Muscle layer of duodenum (tissue), 2 donors: Measurements from ENCODE around the gene GNLY.

ENCODE experiments used
- H3K27ac ChIP-seq: one replicate; pipeline ENCODE4 v1.7.0; 2013; ENCODE audit warnings: mild to moderate bottlenecking, low read length
- H3K27me3 ChIP-seq: one replicate; pipeline ENCODE4 v1.7.0; 2013; ENCODE audit warnings: low read depth, mild to moderate bottlenecking, control low read depth, low read length
- H3K36me3 ChIP-seq, 2 donors: one replicate each; pipeline ENCODE4 v1.7.0; 2013; ENCODE audit warnings: low read length in 2 of 2, control low read depth in 1 of 2, mild to moderate bottlenecking in 1 of 2; ENCODE audit not compliant: insufficient read depth in 2 of 2, control insufficient read depth in 1 of 2
- H3K4me1 ChIP-seq, 2 donors: one replicate each; pipeline ENCODE4 v1.7.0; 2013; ENCODE audit warnings: low read length in 2 of 2, mild to moderate bottlenecking in 2 of 2, control low read depth in 1 of 2, moderate library complexity in 1 of 2; ENCODE audit not compliant: insufficient read depth in 2 of 2, control insufficient read depth in 1 of 2
- H3K4me3 ChIP-seq, 2 donors: one replicate each; pipeline ENCODE4 v1.7.0; 2013; ENCODE audit warnings: low read length in 2 of 2, low read depth in 1 of 2, mild to moderate bottlenecking in 1 of 2
- H3K9me3 ChIP-seq, 2 donors: one replicate each; pipeline ENCODE4 v1.7.0; 2013; ENCODE audit warnings: low read length in 2 of 2, control low read depth in 1 of 2, mild to moderate bottlenecking in 1 of 2; ENCODE audit not compliant: control insufficient read depth in 1 of 2
- donor health status: healthy.

GNLY gene

DNA sequence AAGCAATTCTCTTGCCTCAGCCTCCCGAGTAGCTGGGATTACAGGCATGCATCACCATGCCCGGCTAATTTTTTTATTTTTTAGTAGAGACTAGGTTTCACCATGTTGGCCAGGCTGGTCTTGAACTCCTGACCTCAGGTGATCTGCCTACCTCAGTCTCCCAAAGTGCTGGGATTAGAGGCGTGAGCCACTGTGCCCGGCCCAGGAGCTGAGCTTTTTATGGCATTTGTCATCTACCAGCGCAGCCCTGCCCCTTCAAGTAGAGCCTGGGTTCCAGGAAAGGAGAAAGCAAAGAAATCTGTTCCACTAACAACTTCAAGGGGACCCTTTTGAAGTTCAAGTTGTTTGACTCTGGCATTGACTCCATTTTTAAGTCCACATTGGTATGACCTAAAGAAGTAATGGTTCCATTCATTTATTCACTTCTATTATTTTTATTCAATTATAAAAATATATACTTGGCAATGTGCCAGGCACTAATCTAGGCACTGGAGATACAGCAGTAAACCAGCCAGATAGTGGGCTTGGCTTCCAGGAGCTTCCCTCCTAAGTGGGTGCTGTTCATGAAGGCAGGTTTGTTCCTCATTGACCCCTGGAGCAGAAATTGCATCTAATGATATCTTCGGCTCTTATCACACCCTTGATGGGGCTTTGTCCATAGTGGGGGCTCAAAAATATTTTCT, 18.2 kb upstream of the GNLY start:
- H3K9me3 ChIP-seq = no peaks in the 10 kb centered on the region
- H3K27me3 ChIP-seq = no peaks in the 10 kb centered on the region
- H3K36me3 ChIP-seq = no peaks in the 10 kb centered on the region
- H3K27ac ChIP-seq = no peak overlapping the region
- H3K4me1 ChIP-seq = peaks cover 6 to 13% of the 10 kb centered on the region in 2 donors
- no peak overlapping the region for H3K4me3 ChIP-seq

DNA sequence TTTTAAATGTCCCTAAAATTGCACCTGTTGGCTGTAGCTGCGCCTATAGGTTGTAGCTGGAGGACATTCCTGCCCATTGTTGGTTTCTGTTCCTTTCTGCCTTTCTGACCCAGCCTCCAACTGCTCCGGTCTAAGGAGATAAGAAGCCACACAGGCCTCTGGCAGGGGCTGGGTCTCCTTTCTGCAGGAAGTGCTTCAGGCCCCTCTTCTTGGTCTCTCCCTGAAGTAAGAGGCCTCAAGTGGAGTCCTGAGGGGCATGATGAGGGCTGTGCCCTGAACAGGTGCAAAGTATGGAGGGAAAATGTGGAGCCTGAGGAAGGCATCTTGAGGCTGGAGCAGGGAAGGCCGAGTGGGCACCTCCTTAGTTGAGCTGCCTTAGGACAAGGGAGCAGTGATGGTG, 15.8 kb upstream of the GNLY start:
- no peak overlapping the region for H3K4me3 ChIP-seq
- no peak overlapping the region for H3K27ac ChIP-seq
- no peaks in the 10 kb centered on the region for H3K36me3 ChIP-seq
- H3K4me1 ChIP-seq = peaks cover 6 to 13% of the 10 kb centered on the region in 2 donors
- H3K9me3 ChIP-seq = no peaks in the 10 kb centered on the region
- no peaks in the 10 kb centered on the region for H3K27me3 ChIP-seq

GRCh38 chr2:85678794-85679672, 15.1 kb upstream of the GNLY start:
- Histone ChIP-seq H3K36me3 (no peaks in the 10 kb centered on the region), H3K4me1 (peaks cover 6 to 13% of the 10 kb centered on the region in 2 donors), H3K27me3 (no peaks in the 10 kb centered on the region), H3K9me3 (no peaks in the 10 kb centered on the region), H3K27ac (no peak overlapping the region), H3K4me3 (no peak overlapping the region)

DNA sequence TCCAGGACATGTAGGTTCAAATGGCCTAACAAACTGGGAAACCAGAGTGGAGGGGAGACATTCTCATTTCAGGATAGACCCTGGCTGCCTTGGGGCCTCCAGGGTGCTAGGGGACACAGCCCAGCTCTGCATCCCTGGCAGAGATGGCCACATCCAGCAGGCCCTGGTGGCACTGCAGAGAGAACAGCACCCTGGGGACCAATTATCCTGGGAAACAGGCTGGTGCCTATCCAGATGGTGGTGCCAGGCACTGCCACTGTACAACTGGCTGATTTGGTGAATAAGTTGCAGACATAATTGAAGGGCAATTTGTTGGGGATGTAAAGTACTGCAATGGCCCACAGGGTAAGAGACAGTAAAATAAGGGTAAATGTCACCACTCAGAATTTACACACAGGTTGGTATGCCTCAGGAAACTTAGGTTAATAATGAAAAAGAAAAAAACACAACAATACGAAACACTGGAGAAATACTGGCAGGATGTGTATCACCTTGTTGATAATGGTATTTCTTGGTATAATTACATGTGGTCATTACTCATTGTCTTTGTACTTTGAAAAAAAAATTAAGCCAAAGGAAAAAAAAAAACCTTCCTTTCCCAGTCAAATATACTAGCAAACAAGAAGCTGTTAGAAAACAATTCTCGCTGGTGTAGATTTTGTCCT, 13.3 kb upstream of the GNLY start:
- H3K4me1 ChIP-seq = peaks cover 6 to 13% of the 10 kb centered on the region in 2 donors
- no peaks in the 10 kb centered on the region for H3K27me3 ChIP-seq
- no peaks in the 10 kb centered on the region for H3K36me3 ChIP-seq
- H3K27ac ChIP-seq = peak overlapping the region; percentile 4
- H3K4me3 ChIP-seq = no peak overlapping the region
- H3K9me3 ChIP-seq = no peaks in the 10 kb centered on the region

DNA sequence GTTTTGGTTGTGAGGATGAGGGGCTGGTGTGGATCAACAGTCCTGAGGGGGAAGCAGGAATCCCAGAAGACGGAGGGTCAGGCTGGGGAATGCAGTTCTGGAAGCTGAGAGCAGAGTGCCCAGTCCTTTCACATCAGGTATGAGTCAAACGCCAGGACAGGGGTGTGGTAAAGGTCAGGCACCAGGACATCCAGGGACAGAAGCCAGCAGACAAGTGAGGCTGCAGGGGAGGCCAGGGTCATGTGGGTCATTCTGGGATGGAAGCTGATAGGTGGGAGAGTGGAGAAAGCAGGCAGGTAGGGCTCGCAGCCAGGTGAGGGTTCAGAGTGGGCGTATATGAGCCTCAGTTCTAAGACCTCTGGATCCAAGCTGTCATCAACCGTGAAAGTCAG, 12.8 kb upstream of the GNLY start:
- Histone ChIP-seq H3K27ac (no peak overlapping the region), H3K4me3 (no peak overlapping the region), H3K27me3 (no peaks in the 10 kb centered on the region), H3K4me1 (peaks cover 6 to 13% of the 10 kb centered on the region in 2 donors), H3K36me3 (no peaks in the 10 kb centered on the region), H3K9me3 (no peaks in the 10 kb centered on the region)

GRCh38 chr2:85681776-85682175, 12.4 kb upstream of the GNLY start:
- no peak overlapping the region for H3K27ac ChIP-seq

GRCh38 chr2:85682378-85682777, 11.8 kb upstream of the GNLY start:
- no peaks in the 10 kb centered on the region for H3K27me3 ChIP-seq
- H3K27ac ChIP-seq = no peak overlapping the region
- no peak overlapping the region for H3K4me3 ChIP-seq
- H3K36me3 ChIP-seq = no peaks in the 10 kb centered on the region
- H3K4me1 ChIP-seq = peaks cover 6 to 13% of the 10 kb centered on the region in 2 donors
- no peaks in the 10 kb centered on the region for H3K9me3 ChIP-seq

More at GRCh38 chr2:85681776-85682175, 12.4 kb upstream of the GNLY start:
- H3K36me3 ChIP-seq = no peaks in the 10 kb centered on the region
- H3K4me1 ChIP-seq = peaks cover 6 to 13% of the 10 kb centered on the region in 2 donors
- H3K4me3 ChIP-seq = no peak overlapping the region
- H3K27me3 ChIP-seq = no peaks in the 10 kb centered on the region
- no peaks in the 10 kb centered on the region for H3K9me3 ChIP-seq

- H3K36me3 ChIP-seq = no peaks in the 10 kb centered on the region
- no peak overlapping the region for H3K27ac ChIP-seq
- H3K9me3 ChIP-seq = no peaks in the 10 kb centered on the region
- H3K4me3 ChIP-seq = no peak overlapping the region
- no peaks in the 10 kb centered on the region for H3K27me3 ChIP-seq
- H3K4me1 ChIP-seq = peaks cover 0 to under 1% of the 10 kb centered on the region in 2 donors
Measured at GRCh38 chr2:85684380-85684779, 9.8 kb upstream of the GNLY start.

- Histone ChIP-seq H3K27me3 (no peaks in the 10 kb centered on the region), H3K4me1 (no peaks in the 10 kb centered on the region), H3K4me3 (no peak overlapping the region), H3K36me3 (no peaks in the 10 kb centered on the region), H3K9me3 (no peaks in the 10 kb centered on the region), H3K27ac (no peak overlapping the region)
Measured at GRCh38 chr2:85684806-85685205, 9.4 kb upstream of the GNLY start.

GRCh38 chr2:85690932-85691331, 3.2 kb upstream of the GNLY start:
- Histone ChIP-seq H3K4me3 (no peak overlapping the region), H3K4me1 (no peaks in the 10 kb centered on the region), H3K27ac (no peak overlapping the region), H3K36me3 (no peaks in the 10 kb centered on the region), H3K27me3 (no peaks in the 10 kb centered on the region), H3K9me3 (no peaks in the 10 kb centered on the region)

GRCh38 chr2:85692039-85692645, 2.0 kb upstream of the GNLY start:
- no peaks in the 10 kb centered on the region for H3K36me3 ChIP-seq
- no peaks in the 10 kb centered on the region for H3K9me3 ChIP-seq
- H3K4me1 ChIP-seq = no peaks in the 10 kb centered on the region
- no peak overlapping the region for H3K4me3 ChIP-seq
- no peak overlapping the region for H3K27ac ChIP-seq
- no peaks in the 10 kb centered on the region for H3K27me3 ChIP-seq
